ENCODE results near the gene ISX.

The ISX gene

DNA sequence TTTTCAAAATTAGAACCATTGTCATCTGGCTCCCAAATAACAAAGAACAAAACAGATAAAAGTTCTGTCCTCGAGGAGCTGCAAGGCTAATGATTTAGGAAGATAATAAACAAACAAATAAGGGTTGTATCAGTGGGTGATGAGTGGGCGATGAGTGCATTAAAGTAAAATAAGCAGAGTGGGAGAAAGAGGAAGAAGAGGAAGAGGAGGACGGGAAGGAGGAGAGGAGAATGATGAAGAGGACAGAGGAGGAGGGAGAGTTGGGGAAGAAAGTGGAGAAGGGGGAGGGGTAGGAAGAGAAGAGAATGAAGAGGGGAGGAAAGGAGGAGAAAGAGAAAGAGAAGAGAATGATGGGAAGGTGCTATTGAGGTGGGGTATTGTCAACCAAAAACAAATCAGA lies 33.4 kb upstream of the ISX start:
- TF ChIP-seq, protein P1, sequence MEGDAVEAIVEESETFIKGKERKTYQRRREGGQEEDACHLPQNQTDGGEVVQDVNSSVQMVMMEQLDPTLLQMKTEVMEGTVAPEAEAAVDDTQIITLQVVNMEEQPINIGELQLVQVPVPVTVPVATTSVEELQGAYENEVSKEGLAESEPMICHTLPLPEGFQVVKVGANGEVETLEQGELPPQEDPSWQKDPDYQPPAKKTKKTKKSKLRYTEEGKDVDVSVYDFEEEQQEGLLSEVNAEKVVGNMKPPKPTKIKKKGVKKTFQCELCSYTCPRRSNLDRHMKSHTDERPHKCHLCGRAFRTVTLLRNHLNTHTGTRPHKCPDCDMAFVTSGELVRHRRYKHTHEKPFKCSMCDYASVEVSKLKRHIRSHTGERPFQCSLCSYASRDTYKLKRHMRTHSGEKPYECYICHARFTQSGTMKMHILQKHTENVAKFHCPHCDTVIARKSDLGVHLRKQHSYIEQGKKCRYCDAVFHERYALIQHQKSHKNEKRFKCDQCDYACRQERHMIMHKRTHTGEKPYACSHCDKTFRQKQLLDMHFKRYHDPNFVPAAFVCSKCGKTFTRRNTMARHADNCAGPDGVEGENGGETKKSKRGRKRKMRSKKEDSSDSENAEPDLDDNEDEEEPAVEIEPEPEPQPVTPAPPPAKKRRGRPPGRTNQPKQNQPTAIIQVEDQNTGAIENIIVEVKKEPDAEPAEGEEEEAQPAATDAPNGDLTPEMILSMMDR (IDR thresholded peaks at IDR 0.05), result no peak

DNA sequence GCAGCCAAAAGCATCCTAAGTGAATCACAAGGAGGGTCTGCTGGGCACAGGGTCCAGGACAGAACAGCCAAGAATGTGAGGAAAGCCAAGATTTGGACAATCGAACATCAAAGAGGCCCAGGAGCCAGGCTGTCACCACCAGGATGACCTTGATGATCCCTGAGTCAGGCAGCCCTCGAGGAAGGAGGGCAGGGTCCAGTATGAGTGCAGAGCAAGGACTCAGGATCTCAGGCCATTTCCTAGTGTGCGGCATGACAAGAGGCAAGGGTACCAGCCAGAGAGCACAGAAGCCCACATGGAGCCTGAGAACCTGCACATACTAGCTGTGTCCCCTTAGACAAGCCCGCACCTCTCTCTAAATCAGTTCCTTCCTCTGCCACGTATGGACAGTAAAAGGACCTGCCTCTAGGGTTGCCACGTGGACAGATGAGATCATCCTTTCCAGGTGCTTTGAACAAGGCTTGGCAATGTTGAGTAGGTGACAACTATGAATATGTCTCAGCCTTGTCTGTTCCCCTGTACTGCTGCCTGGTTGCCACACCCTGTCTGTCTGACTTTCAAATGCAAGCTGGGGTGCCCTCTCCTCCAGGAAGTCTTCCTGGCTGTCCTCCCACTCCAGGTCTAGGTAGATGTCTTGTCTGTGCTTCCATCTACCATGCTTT lies 32.2 kb upstream of the ISX start:
- TF ChIP-seq, protein P1 (IDR thresholded peaks at IDR 0.05), result no peak

DNA sequence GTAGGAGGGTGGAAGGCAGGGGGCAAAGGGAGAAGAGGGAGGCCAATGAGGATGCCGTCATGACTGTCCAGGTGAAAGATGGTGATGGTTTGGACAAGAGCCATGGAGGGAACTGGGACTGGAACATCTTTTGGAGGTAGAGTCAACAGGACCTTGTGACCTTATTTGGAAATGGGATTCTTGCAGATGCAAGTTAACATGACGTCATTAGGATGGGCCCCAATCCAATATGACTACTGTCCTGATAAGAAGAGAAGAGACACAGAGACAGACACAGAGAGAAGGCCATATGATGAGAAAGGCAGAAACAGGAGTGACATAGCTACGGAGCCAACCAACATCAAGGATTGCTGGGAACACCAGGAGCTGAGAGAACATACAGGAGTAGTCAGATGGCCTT lies 31.0 kb upstream of the ISX start:
- TF ChIP-seq, protein P1 (IDR thresholded peaks at IDR 0.05), result no peak

DNA sequence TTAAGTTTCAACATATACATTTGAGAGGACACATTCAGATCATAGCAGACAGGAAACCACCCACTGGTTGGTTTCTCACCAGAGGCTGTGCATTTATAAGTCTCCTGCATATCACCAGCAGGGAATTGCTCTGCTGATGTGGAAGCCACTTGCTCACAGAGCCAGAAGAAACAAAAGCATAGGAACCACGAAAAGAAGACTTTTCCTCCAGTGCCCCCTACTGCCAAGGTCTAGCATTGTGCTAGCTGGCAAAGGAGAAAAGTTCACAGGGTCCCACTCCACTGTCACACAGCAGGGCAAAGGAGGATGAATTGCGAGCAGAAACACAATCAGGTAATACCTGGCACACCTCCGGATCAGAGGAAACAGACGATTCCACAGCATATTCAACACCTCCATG lies 28.9 kb upstream of the ISX start:
- TF ChIP-seq, protein P1 (IDR thresholded peaks at IDR 0.05), result peak; percentile 46; the same call in 1 of the 2 replicates

DNA sequence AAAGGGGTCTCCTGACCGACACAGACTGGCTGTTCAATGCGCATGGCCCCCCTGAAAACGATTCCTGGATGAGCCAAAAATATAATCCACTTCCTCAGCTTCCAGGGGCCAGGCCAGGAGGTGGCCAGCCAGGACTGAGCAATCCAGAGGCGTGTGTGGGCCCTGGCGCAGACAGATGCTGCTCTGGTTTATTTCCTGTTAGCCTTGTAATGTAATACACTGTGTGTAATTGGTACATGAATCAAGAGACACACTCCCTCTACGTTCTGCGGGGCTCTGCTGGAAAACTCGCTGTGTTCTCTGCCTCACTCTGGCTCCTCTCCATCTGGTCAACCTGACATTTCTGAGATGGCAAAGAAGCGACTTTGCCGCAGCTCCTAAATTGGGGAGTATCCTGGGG lies 26.3 kb upstream of the ISX start:
- TF ChIP-seq, protein P1 (IDR thresholded peaks at IDR 0.05), result no peak

DNA sequence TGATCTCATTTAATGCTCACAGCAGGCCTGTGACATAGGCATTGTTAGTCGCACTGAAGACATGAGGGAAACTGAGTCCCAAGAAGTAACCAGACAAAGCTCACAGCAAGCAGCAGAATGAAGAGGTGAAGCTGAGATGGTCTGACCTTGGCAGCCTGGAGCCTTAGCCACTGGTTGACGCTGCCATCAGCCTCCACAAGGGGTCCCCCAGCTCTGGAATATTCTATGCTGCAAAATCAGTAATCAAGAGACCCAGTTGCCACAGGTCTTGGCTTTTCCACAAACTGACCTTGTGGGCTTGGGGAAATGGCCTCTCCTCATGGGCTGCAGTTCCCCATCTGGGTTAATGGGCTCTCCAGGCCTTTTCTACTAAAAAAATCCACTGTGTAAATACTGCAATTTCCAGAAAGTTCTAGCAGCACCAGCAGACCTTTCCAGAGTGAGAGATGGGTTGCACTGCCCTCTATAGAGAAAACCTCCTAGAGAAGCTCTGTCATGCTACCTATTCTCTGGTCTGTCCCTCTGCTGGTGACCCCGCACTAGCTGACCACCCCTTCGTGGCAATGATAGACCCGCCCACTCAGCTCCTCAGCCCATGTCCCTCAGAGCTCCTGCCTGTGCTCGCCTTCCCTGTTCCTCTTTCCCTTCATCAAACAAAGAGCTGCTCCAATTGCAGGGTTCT lies 22.6 kb upstream of the ISX start:
- TF ChIP-seq, protein P1 (IDR thresholded peaks at IDR 0.05), result peak; percentile 39; the same call in 1 of the 2 replicates

DNA sequence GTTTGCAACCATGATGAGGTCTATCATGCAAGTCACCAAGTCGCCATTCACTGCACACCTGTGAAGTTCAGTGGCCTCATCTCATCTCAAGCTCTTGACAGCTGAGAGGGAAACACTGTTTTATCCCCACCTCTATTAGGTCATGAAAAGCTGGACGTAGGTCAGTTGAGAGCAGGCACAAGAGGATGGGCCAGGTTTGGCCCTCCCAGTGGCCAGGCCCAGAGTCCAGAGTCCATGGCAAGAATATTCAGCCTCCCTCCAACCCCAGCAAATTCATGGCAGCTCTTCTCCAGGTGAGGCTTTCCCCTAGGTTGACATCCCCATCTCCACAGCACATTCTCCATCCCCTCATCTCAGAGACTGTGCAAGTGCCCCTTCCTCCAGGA lies 22.0 kb upstream of the ISX start:
- TF ChIP-seq, protein P1 (IDR thresholded peaks at IDR 0.05), result no peak

All from LNCAP (cell line).